Neural progenitor cell (in vitro differentiated cells): Measurements from ENCODE around the gene PCARE. TPM values are rescaled to one million over a fixed set of nuclear protein-coding genes. Genes with fewer than 3 reads are reported as not detected.

Experiments used
- DNase-seq: peaks from one replicate; pipeline ENCODE4 v3.0.0-alpha.2; 2016; ENCODE audit warnings: low spot score
- H2AFZ ChIP-seq: fragments of 200-600 bp; sonication (generic); replicated peaks from 2 replicates; pipeline ENCODE4 v1.6.1; 2016; ENCODE audit warnings: antibody characterized with exemption
- H3F3A ChIP-seq: fragments of 200-600 bp; sonication (generic); 2 replicates; pipeline ENCODE4 v1.6.1; 2016; ENCODE audit warnings: antibody characterized with exemption, low read depth
- H3K27ac ChIP-seq: fragments of 200-600 bp; sonication (generic); 2 replicates; pipeline ENCODE4 v1.5.1; 2016; ENCODE audit warnings: mild to moderate bottlenecking
- H3K27me3 ChIP-seq: fragments of 200-600 bp; sonication (generic); 2 replicates; pipeline ENCODE4 v1.6.1; 2016; ENCODE audit warnings: mild to moderate bottlenecking, moderate library complexity
- H3K36me3 ChIP-seq: fragments of 200-600 bp; sonication (generic); 2 replicates; pipeline ENCODE4 v1.5.1; 2016
- H3K4me1 ChIP-seq: fragments of 200-600 bp; sonication (generic); 2 replicates; pipeline ENCODE4 v1.6.1; 2016; ENCODE audit warnings: mixed run types
- H3K4me2 ChIP-seq: fragments of 200-600 bp; sonication (generic); 2 replicates; pipeline ENCODE4 v1.6.1; 2016
- H3K4me3 ChIP-seq: fragments of 200-600 bp; sonication (generic); 2 replicates; pipeline ENCODE4 v1.5.1; 2016
- H3K79me2 ChIP-seq: fragments of 200-600 bp; sonication (generic); 2 replicates; pipeline ENCODE4 v1.6.1; 2016; ENCODE audit warnings: low read depth
- H3K9ac ChIP-seq: fragments of 200-600 bp; sonication (generic); 2 replicates; pipeline ENCODE4 v1.6.1; 2016
- H3K9me3 ChIP-seq: fragments of 200-600 bp; sonication (generic); 2 replicates; pipeline ENCODE4 v1.5.1; 2016; ENCODE audit warnings: low read depth
- H4K20me1 ChIP-seq: fragments of 200-600 bp; sonication (generic); 2 replicates; pipeline ENCODE4 v1.6.1; 2016; ENCODE audit warnings: low read depth
- H3K27ac Mint-ChIP-seq: 3 replicates; pipeline ENCODE4 v1.8.0; 2021; ENCODE audit warnings: mixed read lengths
- H3K27me3 Mint-ChIP-seq: 2 replicates; pipeline ENCODE4 v1.8.0; 2022; ENCODE audit warnings: low read depth, mild to moderate bottlenecking, inconsistent platforms, moderate library complexity, mixed read lengths; ENCODE audit not compliant: insufficient read depth
- H3K36me3 Mint-ChIP-seq: 3 replicates; pipeline ENCODE4 v1.8.0; 2021; ENCODE audit warnings: mixed read lengths
- H3K4me1 Mint-ChIP-seq: 3 replicates; pipeline ENCODE4 v1.8.0; 2021; ENCODE audit warnings: mixed read lengths
- H3K4me3 Mint-ChIP-seq: 3 replicates; pipeline ENCODE4 v1.8.0; 2021; ENCODE audit warnings: mild to moderate bottlenecking, moderate library complexity, mixed read lengths
- H3K9me3 Mint-ChIP-seq: 3 replicates; pipeline ENCODE4 v1.8.0; 2020; ENCODE audit warnings: mixed read lengths
- CTCF ChIP-seq: fragments of 200-600 bp; sonication (generic); IDR thresholded peaks from 2 replicates; pipeline ENCODE4 v1.5.1; 2017; ENCODE audit warnings: antibody characterized with exemption, mild to moderate bottlenecking
- EZH2 ChIP-seq: fragments of 200-600 bp; sonication (generic); IDR thresholded peaks from 2 replicates; pipeline ENCODE4 v1.6.1; 2017; ENCODE audit warnings: antibody characterized with exemption, mild to moderate bottlenecking, moderate library complexity
- EZH2phosphoT487 ChIP-seq: fragments of 200-600 bp; sonication (generic); IDR thresholded peaks from 2 replicates; pipeline ENCODE4 v1.6.1; 2017; ENCODE audit warnings: antibody characterized with exemption
- total RNA-seq: library from RNA; depleted of rRNA; stranded (reverse); fragments of >200 nt; gene quantifications from 2 replicates; pipeline ENCODE4 v1.2.3, GENCODE V29; 2015; ENCODE audit warnings: low replicate concordance

PCARE gene
- total RNA-seq, 1 donor from 2014 or later = not detected

GRCh38 chr2:29084554-29084953 is 10.2 kb upstream of the PCARE start:
- peaks cover 6% of the 10 kb centered on the region for H3F3A ChIP-seq
- Mint-ChIP-seq H3K27me3 (peaks cover 2% of the 10 kb centered on the region), H3K36me3 (no peaks in the 10 kb centered on the region), H3K9me3 (peaks cover 7% of the 10 kb centered on the region), H3K4me1 (no peaks in the 10 kb centered on the region), H3K4me3 (no peak overlapping the region), H3K27ac (no peak overlapping the region)
- no peaks in the 10 kb centered on the region for H3K4me1 ChIP-seq
- no peaks in the 10 kb centered on the region for H3K36me3 ChIP-seq
- H3K27ac ChIP-seq = no peak overlapping the region
- H3K9me3 ChIP-seq = no peaks in the 10 kb centered on the region
- H4K20me1 ChIP-seq = no peaks in the 10 kb centered on the region
- TF ChIP-seq EZH2phosphoT487 = no peak
- no peak for TF ChIP-seq CTCF
- no peak for TF ChIP-seq EZH2
- no peak overlapping the region for H3K9ac ChIP-seq
- no peak overlapping the region for H3K4me3 ChIP-seq
- H3K4me2 ChIP-seq = no peak overlapping the region
- no peaks in the 10 kb centered on the region for H3K27me3 ChIP-seq
- H3K79me2 ChIP-seq = no peaks in the 10 kb centered on the region
- no peak overlapping the region for H2AFZ ChIP-seq
- no peak for DNase-seq

GRCh38 chr2:29082804-29083495 is 8.6 kb upstream of the PCARE start:
- no peak overlapping the region for H3K27ac ChIP-seq

GRCh38 chr2:29080886-29081743 is 6.8 kb upstream of the PCARE start:
- Histone ChIP-seq H3K4me2 (no peak overlapping the region), H3K9me3 (no peaks in the 10 kb centered on the region), H3K9ac (no peak overlapping the region), H3F3A (peaks cover 6% of the 10 kb centered on the region), H3K79me2 (no peaks in the 10 kb centered on the region), H3K27me3 (no peaks in the 10 kb centered on the region), H3K36me3 (no peaks in the 10 kb centered on the region), H3K4me1 (peaks cover 3% of the 10 kb centered on the region), H3K4me3 (no peak overlapping the region), H4K20me1 (no peaks in the 10 kb centered on the region), H3K27ac (no peak overlapping the region), H2AFZ (no peak overlapping the region)
- no peak for TF ChIP-seq CTCF
- TF ChIP-seq EZH2phosphoT487 = no peak
- TF ChIP-seq EZH2 = no peak
- no peak for DNase-seq
- Mint-ChIP-seq H3K27ac (no peak overlapping the region), H3K4me3 (no peak overlapping the region), H3K27me3 (no peaks in the 10 kb centered on the region), H3K4me1 (peaks cover 9% of the 10 kb centered on the region), H3K9me3 (peaks cover 15% of the 10 kb centered on the region), H3K36me3 (no peaks in the 10 kb centered on the region)

More at GRCh38 chr2:29082804-29083495, 8.6 kb upstream of the PCARE start:
- no peaks in the 10 kb centered on the region for H3K4me1 ChIP-seq
- H3K9ac ChIP-seq = no peak overlapping the region
- no peak overlapping the region for H3K4me3 ChIP-seq
- no peak overlapping the region for H2AFZ ChIP-seq
- no peaks in the 10 kb centered on the region for H3K27me3 Mint-ChIP-seq
- DNase-seq = no peak
- TF ChIP-seq CTCF (no peak), EZH2phosphoT487 (no peak), EZH2 (no peak)
- H3K27me3 ChIP-seq = no peaks in the 10 kb centered on the region
- H3K79me2 ChIP-seq = no peaks in the 10 kb centered on the region
- no peak overlapping the region for H3K4me3 Mint-ChIP-seq
- no peaks in the 10 kb centered on the region for H3K36me3 Mint-ChIP-seq
- H3K27ac Mint-ChIP-seq = no peak overlapping the region
- no peaks in the 10 kb centered on the region for H3K4me1 Mint-ChIP-seq
- peaks cover 9% of the 10 kb centered on the region for H3K9me3 Mint-ChIP-seq
- H3K9me3 ChIP-seq = no peaks in the 10 kb centered on the region
- no peak overlapping the region for H3K4me2 ChIP-seq
- H3F3A ChIP-seq = peaks cover 6% of the 10 kb centered on the region
- H4K20me1 ChIP-seq = no peaks in the 10 kb centered on the region
- no peaks in the 10 kb centered on the region for H3K36me3 ChIP-seq
